Omental fat pad (tissue), 4 donors: Measurements from ENCODE around the gene ADH1C. TPM values are rescaled to one million over a fixed set of nuclear protein-coding genes. Genes with fewer than 3 reads are reported as not detected.
"Not testable (repeated sequence)": the region's sequence is repeated elsewhere in the genome, so short reads cannot be mapped to it uniquely, and the experiment has no call there.

Source experiments
- ATAC-seq: fragments of 150-250 bp; one replicate; pipeline ENCODE4 v1.9.1; 2016; ENCODE audit warnings: mild to moderate bottlenecking, moderate library complexity; ENCODE audit not compliant: low FRiP score
- DNase-seq: peaks from one replicate; pipeline ENCODE4 v3.0.0-alpha.2; 2019; ENCODE audit warnings: low spot score
- total RNA-seq, 4 donors: library from RNA; depleted of rRNA; stranded (reverse); fragments of >200 nt; gene quantifications; one replicate each; pipeline ENCODE4 v1.1.0, GENCODE V29; 2016
- TF ChIP-seq, protein P1 (sequence below), 3 donors: fragments of 450-650 bp; IDR thresholded peaks; one replicate each; pipeline ENCODE4 v1.5.1; 2016 to 2017; ENCODE audit warnings: antibody characterized with exemption in 3 of 3, mild to moderate bottlenecking in 3 of 3, moderate library complexity in 2 of 3

Gene ADH1C
- total RNA-seq, 4 donors from 2014 or later: 7.7 to 102 (median 46.9) TPM

DNA sequence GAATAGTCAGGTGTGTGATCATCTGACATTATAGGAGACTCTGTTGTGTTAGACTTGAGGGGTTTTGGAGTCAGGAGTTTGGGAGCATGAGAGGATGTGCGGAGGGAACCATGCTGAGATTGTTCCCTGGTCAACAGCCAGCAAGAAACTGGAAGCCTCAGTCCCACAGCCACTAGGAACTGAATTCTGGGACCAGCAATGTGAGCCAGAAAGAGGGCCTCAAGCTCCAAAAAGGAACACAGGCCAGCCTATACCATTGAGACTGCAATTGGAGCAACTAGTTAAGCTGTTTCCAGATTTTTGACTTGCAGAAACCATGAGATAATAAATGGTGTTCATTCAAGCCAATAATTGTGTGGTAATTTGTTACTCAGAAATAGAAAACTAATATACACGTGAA, 22.7 kb downstream of the ADH1C start:
- TF ChIP-seq, protein P1, sequence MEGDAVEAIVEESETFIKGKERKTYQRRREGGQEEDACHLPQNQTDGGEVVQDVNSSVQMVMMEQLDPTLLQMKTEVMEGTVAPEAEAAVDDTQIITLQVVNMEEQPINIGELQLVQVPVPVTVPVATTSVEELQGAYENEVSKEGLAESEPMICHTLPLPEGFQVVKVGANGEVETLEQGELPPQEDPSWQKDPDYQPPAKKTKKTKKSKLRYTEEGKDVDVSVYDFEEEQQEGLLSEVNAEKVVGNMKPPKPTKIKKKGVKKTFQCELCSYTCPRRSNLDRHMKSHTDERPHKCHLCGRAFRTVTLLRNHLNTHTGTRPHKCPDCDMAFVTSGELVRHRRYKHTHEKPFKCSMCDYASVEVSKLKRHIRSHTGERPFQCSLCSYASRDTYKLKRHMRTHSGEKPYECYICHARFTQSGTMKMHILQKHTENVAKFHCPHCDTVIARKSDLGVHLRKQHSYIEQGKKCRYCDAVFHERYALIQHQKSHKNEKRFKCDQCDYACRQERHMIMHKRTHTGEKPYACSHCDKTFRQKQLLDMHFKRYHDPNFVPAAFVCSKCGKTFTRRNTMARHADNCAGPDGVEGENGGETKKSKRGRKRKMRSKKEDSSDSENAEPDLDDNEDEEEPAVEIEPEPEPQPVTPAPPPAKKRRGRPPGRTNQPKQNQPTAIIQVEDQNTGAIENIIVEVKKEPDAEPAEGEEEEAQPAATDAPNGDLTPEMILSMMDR (IDR thresholded peaks at IDR 0.05): no peak
- ATAC-seq: no peak
- no peak for DNase-seq

DNA sequence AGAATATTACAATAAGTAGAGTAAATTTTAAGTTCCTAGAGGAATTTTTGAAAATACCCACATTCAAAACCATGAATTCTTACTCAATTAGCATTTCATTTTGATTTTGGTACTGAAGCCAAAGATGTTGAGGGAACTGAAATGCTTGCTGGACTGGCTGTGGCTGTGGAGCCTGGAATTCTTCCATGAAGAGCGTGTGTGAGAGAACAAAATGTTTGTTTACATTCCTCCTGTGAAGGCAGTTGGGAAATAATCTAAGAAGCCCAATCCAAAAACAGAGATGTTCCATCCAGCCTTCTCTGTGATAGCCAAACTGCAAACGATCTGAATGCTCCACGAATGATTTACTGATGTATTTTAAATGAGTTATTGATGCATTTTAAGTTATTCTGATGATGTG, 27.6 kb downstream of the ADH1C start:
- TF ChIP-seq, protein P1 (IDR thresholded peaks at IDR 0.05): no peak
- DNase-seq (no peak), ATAC-seq (peak; percentile 64)

DNA sequence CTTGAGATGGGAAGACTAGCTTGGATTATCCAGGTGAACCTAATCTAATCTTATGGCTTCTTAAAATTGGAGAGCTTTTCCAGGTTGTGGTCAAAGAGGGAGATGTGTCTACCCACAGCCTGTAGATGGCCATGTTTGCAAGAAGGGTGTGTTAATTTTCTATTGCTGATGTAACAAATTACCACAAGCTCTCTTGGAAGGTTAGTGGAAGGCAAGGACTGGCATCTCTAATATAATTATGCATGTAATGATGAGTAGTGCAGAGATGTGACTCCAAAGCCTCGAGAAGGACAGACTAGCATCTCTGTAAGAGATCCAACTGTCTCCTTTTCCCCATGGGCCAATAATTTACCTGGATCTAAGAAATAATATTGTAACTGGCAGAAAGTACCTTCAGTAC, 28.2 kb downstream of the ADH1C start:
- ATAC-seq: no peak
- DNase-seq: no peak

GRCh38 chr4:99323756-99324155, 28.8 kb downstream of the ADH1C start:
- TF ChIP-seq, protein P1 (IDR thresholded peaks at IDR 0.05): no peak
- DNase-seq: no peak
- peak; percentile 58 for ATAC-seq

More for the DNA sequence above, 28.2 kb downstream of the ADH1C start:
- TF ChIP-seq, protein P1 (IDR thresholded peaks at IDR 0.05): no peak

DNA sequence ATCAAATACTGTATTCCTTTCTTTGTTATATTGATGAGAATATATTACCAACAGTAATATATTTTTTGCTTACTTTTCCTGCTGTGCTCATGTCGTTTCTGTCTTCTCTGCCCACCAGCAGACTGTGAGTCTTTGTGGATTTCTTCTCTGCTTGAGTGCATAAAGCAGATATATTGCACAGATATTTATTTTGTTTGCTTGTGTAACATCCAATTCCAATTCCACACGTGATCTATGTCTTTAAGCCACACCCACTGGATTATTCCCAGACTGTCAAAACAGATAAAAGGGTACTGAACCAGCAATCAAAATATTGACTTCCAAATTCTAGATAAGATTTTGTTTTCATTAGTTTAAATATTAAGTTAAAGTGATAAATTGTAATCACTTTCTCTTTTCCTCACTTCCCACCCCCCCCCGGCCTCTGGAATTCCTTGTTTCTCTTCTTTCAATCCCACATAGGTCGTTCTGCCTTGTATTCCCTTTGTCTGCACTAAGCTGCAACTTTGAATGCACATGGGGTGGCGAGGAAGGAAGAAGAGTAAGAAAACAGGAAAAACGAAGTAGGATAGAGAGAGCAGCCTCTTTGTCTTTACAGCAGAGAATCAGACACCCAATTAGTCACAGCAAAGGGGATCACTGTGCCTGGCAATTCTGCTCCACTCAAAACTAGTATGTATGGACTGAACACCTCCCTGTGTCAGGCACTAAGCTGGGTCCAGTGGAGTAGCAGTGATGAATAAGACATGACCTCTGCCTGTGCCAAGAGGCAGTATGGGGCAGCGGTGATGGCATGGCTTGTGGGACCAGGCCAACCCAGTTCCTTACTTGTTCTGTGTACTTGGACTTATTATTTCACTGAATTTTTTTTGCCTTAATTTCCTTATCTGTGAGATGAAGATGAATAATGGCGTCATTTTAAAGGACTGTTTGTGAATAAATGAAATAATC, 31.0 kb downstream of the ADH1C start, which contains the start of gene ADH1B:
TSS of gene ADH1B (minus strand) at position 161 of the 951 bp plus-strand sequence. CDS start at position 91, 70 bp downstream.
- DNase-seq: no peak
- ATAC-seq: peak; percentile 66
- TF ChIP-seq, protein P1 (IDR thresholded peaks at IDR 0.05): no peak

- ATAC-seq, DNase-seq: not testable (repeated sequence)
These were observed 34.7 kb downstream of the ADH1C start for GRCh38 chr4:99317811-99318210.

- TF ChIP-seq, protein P1 (IDR thresholded peaks at IDR 0.05): no peak
- no peak for DNase-seq
- no peak for ATAC-seq
These were observed 35.2 kb downstream of the ADH1C start for GRCh38 chr4:99317354-99317753.
